SIG-M5 (cell line): ENCODE results near the gene GPR85.
"Not testable (repeated sequence)": the region's sequence is repeated elsewhere in the genome, so short reads cannot be mapped to it uniquely, and the experiment has no call there.

ENCODE experiments used
- DNase-seq: peaks from one replicate; lab custom pipeline; 2025; lab: John Stamatoyannopoulos, UW

GPR85 gene, protein sequence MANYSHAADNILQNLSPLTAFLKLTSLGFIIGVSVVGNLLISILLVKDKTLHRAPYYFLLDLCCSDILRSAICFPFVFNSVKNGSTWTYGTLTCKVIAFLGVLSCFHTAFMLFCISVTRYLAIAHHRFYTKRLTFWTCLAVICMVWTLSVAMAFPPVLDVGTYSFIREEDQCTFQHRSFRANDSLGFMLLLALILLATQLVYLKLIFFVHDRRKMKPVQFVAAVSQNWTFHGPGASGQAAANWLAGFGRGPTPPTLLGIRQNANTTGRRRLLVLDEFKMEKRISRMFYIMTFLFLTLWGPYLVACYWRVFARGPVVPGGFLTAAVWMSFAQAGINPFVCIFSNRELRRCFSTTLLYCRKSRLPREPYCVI

DNA sequence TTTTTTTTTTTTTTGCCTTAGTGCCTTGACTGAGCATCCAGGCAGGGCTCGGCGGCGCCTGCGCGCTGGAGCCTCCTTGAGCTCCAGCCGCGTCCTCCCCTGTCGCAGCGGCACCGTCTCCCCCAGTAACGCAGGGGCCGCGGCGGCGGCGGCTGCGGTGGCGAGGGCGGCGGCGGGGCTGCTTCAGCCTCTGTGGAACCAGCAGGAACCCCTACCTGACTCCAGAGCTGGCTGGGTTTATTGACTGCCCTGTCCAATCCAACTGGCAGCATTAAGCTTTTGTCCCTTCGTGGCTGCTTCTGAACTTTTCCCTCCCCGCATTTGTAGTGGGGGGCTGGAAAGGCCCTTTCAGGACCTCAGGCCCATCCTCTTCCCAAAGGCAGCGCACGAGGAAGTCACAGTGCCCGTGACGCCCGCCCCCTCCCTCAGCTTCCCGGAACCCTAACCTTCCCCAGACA lies at the start of gene GPR85:
Gene GPR85, minus strand, starts transcription at position 397 of the 458 bp plus-strand sequence. CDS start 2,106 bp downstream, outside the sequence.
- no peak for DNase-seq

DNA sequence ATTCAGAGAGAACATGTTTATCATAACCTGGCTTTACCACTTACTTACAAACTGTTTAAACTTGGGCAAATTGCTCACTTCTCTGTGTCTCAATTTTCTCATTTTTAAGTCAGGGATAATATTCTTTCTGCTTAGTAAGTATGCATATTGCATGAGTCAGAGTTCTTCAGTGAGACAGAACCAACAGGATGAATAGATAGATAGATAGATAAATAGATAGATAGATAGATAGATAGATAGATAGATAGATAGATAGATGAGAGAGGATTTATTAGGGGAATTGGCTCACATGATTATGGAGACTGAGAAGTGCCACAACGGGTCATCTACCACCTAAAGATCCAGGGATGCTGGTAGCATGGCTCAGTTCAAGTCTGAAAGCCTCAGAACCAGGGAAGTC lies 47.4 kb upstream of the GPR85 start:
- DNase-seq = no peak

DNA sequence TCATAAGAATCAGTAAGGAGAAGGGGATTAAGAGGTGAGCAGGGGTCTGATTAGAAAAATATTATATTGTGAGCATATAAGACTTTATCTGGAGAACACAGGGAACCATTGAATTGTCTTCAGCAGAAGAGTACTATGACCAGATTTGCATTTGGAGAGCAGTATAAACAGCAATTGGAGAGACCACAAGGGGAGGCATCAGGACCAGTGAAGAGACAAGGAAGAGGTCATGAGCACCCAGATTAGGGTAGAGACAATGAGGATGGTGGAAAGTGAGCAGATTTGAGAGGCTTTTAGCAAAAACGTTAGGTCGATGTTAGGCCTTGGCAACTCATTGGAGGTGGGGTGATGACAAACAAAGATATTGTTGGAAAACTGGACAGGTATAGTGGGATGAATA lies 44.7 kb upstream of the GPR85 start:
- no peak for DNase-seq

DNA sequence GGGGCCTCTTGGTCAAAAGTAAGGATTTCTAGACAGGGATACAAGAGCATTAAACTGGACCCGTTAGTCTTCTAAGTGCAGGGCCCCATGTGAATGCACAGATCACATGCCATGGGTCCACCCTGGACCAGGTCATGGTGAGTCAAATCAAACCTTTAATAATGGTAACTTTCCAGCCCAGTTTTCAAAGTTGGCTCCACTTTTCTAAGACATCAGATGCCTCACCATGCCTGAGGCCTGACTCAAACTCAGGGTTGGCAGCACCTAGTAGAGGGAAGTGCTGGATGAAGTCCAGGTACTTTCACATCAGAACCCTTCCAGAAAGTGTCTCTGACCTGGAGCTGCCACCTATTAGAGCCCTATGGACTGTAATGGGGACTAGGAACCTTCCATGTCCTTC lies 41.4 kb upstream of the GPR85 start:
- no peak for DNase-seq

DNA sequence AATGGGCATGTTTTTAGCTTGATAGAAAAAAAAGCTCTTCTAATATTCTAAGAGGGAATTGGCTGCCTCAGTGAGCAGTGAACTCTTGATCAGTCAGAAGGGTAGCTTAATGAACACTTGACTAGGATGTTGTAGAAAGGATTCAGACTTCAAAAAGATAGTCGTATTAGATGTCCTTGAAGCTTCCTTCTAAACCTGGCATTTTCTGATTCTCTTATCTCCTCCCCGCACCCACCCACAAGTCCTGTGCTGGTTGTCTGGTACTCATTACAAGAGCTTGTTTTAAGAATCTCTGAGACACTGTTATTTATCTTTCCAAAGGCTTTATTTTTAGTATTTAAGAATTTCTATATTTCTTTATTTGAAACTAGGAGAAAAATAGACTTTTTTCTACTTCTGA lies 39.1 kb upstream of the GPR85 start:
- no peak for DNase-seq

DNA sequence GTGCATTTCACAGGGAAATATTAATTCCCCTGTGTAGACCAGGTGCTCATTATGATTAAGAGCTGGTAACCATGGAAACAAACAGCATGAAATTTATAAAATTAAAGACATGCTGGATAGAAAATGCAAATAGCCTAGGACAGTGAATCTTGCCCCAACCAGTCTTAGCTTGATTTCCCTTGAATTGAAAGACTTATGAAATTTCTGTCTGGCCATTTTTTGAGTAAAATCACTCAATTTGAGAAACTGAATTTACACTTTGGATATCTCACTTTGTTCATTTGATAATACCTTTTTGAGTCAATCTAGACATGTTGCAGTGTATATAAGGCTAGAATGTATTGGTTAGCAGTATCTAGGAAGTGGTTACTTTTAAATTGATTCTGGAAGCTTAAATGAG lies 36.1 kb upstream of the GPR85 start:
- DNase-seq = no peak

DNA sequence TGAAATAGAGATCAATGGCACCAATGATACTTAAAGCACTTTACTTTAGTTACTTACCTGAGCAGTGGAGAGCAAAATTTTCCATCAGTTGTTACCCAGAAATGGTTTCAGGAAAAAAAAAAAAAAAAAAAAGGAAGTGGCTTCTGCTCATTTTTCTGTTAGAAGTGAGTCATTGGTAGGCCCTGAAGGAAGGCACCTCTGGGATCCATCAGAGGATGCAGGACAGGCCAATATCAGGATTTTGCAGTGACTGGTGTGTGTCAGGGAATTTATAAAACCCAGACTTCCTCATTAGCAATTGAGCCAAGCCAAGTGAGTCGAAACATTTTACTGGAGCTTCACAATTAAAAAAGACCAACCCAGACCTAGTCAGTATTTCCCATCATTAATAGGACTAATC lies 34.0 kb upstream of the GPR85 start:
- no peak for DNase-seq

DNA sequence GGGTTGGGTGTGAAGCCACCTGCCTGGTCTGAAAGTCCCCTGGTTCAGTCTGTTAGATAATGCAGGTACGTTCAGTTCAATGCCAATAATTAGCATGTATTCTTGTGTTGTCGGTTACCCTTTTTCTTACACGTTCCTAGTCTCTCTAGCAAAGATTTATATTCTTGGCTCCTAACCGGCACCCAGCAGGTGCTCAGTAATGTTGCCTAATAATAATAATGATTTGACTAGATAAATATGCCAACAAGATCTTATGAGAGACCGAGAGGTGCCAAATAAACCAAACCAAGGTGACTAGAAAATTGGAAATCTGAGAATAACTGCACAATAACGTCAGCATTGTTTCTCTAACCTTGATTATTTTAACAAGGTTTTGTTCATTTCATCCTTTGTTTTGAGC lies 32.8 kb upstream of the GPR85 start:
- no peak for DNase-seq

DNA sequence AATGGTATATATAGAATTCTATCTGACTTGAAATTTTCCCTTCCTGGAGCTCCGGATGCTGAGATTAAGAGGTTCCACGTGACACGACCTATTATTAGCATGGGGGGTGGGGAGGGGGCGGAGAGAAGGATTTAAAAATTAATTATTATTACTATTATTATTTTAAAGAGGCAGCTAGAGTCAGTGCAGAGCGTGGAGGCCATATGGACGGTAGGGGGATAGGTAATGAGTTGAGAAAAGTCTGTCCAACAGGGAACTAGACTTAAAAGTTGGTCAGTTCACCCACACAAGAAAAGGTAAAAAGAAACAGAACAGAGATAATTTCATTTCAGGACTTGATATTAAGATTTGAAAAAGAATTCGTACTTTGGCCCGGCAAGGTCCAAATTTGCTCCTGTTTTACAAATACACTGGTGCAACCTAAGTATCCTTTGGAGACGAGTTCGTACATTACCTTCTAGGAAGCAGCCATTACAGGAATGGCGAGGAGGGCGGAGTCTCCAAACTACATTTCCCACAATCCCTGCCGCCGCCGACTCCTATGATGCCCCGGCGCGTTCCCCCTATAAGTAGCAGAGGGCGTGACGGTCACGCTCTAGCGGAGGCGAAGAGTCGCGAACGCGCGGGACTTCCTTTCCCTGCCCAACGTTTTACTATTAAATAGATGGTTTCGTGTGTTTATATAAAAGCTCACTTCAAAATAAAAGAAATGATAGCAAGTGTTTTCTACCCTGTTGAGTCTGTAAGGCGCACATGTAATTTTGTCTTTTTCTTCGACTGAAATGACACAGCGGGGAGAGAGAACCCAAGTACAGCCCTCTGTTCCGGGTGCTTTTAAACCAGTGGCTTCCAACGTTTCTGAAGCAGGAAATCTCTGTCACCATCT lies 31.7 kb upstream of the GPR85 start, which contains the start of gene SMIM30:
Gene SMIM30, minus strand, starts transcription at position 481 of the 886 bp plus-strand sequence. CDS start 976 bp downstream, outside the sequence.
- DNase-seq = peak; percentile 59

DNA sequence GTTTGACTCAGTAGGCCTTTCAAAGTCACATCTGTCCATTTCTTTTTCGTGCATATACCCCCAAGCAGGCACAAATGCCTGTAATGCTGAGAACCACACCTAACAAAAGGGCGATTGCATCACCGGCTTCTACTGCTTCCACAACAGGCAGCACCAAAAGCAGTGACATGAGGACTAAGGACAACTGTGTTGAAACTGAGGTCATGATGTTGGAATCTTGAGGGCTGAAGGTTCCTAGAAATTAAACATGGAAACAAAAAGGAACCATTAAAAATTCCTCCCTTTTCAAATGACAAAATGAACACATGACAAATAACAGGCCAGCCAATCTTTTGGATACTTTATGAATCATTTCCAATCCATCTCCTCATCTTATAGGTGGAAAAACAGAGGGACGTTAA lies 30.7 kb upstream of the GPR85 start:
- not testable (repeated sequence) for DNase-seq

DNA sequence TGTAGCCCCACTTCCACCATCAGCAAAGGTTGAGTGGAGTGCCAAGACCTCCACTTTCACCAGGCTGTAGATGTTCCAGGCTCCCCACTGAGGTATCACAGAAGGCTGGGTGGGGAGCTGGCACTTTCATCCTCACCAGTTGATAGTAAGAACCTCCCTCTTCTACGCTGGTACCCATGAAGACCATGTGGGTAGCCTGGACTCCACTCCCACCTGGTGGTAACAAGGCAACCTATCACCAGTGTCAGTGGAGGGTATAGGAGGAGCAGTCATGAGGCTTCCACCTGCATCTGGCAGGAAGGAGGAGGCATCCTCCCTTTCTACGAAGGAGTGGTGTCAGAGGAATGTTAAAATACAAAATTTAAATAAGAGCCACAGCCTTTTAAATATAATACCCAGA lies 27.3 kb upstream of the GPR85 start:
- no peak for DNase-seq

DNA sequence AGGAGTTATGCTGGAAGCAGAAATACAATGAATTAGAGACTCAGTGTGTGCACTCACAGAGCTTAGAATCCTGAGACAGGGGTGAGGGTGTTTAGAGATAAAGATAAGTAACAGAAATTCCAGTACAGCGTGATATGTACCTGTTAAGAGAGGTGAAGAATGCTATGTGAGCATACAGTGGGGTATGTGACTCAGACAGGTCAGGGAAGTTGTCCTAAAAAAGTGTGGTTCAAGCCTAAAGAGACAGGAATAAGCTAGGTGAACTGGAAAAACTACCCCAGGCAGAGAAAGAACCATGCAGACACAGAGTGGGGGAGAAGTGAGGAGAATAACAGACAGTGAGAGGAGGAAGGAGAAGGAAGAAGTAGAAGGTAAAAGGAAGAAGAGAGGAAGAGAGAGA lies 23.1 kb upstream of the GPR85 start:
- DNase-seq = no peak

DNA sequence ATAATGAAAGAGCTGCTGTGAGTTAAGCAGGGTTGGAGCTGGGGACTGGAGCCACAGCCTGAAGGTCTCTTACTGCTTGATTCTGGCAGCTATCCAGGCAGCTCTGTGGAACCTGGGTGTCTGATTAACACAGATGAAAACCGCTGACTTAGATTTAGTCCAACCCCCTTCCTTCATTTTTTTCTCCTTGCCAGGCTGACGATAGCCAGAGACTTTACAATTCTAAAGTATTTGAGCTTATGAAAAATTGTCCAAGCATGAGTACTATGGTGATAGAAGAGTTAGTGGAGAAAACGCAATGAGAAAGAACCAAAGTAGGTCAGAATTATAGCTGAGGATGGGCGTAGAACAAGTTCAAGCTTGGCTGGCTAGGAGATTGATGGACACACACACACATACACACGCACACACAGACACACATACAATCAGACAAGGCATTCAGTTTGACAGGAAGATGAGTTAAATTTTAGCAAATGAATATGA lies 13.5 kb upstream of the GPR85 start:
- no peak for DNase-seq

DNA sequence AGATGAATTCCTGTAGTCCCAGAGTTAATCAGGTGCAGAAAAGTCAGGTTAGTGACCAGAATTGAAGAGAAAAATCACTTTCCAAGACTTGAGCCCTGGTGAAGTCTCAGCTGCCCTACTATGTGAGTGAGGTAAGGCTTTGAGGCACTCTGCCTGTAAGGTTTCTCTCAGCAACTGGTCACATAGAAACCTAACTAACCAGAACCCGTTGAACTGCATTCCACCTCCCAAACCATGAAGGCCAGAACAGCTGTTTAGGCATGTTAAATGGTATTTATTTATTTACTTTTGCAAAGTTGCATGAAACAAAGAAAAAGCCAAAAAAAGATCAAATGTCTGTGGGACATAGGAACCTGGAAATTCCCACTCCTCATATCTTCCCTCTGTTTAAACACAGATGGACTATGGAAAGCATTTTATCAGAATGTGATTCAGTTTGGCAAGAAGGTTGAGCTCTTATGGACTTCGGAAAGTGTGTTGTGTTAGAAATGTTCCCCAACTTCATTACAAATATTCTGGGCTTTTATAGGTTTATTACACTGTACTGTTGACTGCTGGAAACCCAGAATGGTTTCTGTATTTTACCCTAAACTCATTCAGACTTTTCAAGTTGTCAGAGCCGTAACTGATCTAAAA lies 12.8 kb upstream of the GPR85 start:
- DNase-seq = no peak

DNA sequence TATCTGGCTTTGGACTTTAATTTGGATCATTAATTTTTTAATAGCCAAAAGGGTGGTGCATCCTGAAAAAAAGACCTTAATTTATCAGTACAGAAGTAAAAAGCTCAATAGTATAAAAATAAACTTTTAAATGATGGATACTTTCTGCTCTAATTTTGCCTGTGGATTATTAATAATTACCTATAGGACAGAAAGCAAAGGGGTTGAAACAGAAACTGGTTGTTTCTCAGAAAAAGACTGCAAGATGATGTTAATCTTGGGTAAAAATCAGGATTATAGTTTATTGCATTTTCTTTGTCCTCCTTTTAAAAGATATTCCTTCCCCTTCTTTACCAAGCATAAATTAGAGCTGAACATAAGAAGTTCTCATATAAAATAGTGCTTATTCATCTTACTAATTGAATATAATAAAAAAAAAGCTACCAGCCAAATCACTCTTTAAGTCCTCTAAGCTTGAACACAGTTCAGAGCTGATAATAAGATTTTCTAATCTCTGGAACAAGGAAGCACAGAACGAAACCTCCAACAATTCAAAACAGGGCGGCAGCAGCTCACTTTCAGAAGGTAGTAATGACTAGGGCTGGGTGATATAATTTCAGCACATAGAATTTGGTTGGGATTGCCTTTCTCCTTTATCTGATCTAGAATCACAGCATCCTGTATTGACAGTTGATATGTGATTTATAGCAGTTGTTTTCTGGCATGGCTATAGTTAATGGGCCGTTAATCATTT lies 8.1 kb upstream of the GPR85 start:
- DNase-seq = no peak

DNA sequence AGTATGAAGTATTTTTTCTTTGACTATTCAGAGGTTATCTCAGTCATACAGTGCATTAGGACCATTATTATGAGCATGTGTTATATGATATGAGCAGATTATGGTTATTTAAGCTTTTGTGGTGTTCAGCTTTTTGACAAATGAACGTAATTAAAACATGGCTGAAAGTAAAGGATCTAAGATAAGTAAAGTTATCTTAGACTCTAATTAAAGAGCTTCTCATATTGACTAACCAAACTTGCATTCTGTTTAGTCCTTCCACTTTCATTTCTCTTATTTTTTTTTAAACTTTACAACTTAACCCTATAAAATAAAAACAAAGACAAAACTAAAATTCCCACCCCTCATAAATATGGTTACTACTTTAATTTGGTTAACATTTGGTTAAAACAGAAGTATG lies 6.9 kb upstream of the GPR85 start:
- DNase-seq = no peak

DNA sequence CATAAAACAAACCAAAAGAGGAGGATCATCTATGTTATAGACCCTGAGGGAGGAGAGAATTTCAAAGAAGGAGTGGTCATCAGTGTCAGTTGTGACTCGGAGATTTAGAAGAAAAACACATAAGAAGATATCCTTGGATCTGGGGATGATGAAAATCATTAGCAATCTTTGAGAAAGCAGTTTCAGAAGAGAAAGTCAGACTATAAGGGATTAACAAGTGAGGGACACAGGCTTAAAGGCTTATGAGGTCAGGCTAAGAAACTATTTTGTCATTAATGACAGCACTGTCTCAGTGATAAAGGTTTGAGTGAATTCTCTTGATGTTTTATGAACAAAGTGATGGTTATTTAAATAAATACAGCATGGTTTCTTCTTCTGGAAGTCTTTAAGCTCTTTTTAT lies 6.1 kb upstream of the GPR85 start:
- no peak for DNase-seq

DNA sequence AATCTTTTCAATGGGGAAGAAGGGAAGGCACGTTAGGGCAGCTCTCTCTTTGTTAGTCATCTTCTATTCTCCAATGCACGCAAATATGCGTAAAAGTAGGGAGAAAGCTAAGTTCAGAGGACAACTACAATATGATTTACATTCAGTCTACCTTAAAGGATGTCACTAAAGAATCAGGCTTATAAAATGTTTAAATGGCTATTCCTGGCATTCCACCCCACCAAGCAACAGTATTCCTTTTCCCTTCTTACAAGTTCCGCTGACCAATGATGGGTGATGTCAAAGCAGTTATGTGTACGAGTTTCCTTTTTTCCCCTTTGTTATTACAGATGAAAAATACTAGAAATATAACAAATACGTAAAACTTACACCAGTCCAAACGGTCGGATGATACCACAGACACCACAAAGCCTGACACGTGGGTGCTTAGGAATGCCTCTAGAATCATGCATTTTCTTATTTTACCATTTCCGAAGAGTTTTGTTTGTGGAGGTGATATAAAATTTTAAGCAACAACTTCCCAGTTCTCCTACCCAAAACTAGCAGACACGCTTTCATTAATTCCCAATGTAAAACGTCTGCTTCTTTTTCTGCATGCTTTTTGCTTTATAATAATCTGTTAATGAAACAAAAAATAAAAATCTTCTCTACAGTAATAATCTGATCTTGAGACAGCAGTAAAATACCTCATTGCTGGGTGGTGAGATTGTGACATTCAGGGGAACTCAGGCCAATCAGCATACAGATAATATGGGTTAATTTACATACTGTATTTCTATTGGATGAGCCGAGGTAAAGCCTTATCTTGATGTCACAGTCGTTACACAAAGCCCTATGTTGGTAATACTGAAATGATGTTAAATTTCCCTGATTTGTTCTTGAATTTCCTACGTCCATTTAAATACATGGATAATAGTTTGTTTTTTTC lies 708 bp upstream of the GPR85 start:
- DNase-seq = no peak

DNA sequence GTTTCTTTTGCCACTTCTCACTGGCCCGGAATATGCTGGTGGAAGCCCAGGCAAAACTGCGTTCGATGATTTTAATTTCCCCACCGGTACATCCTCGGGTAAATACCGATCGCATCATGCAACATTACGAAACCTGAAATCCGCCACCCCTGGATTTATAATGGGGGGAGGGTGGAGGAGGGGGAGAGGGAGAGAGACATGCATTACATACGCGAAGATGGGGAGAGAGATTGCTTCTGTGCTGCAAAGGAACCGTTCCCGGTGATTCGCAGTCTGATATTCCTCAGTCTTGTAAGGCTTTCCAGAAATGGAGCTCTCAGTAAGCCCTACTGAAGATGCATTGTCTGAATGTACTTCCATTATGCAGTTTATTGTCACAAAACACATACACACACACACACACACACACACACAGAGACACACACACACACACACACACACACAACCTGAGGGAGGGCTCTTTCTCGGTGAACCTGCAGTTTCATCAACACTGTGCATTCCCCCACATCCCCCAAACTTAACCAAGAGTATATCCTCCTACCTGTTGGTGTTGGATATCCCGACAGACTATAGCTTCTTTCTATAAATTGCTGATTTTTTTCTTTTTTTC lies 741 bp downstream of the GPR85 start:
- DNase-seq = no peak

DNA sequence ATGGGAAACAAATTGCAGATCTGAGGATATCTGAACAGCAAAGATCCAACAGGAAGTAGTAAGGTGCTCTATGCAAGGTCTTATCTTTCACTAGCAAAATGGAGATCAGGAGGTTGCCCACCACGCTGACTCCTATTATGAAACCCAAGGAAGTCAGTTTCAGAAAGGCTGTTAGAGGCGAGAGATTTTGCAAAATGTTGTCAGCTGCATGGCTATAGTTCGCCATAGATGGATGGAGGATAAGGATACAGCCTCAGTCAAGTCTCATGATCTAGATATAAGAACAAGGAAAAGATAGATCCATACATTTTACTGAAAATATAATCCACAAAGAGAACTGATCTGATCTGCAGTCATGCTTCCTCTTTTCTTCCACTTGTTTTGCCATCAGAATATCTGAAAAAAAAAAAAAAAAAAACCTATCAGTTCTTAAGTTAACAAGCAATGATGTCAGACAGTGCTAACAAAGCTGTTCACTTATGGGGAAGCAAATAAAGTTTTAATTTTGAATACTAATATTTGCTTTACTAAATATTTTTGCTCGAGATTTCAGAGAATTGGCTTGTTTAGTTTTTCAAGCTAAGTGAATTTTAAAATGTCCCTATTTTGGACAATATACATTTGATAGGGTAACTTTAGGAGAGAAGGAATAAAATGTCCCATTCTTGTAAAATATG lies 2.0 kb downstream of the GPR85 start:
- DNase-seq = no peak
